ENCODE results near the gene RAC2. TPM values are rescaled to one million over a fixed set of nuclear protein-coding genes. Genes with fewer than 3 reads are reported as not detected.
"Not testable (repeated sequence)": the region's sequence is repeated elsewhere in the genome, so short reads cannot be mapped to it uniquely, and the experiment has no call there.

The RAC2 gene
- total and polyA plus RNA-seq, 4 donors: 16.7 to 217 (median 55.2) TPM

- ATAC-seq (ENCODE audit: insufficient read depth, low FRiP score) (no peak), DNase-seq (no peak)
- 50 to 53% methylated on average over 7 of the region's 7 CpGs for WGBS, 2 donors
Measured at GRCh38 chr22:37253126-37253660, 9.1 kb upstream of the RAC2 start.

GRCh38 chr22:37251836-37252235 lies 7.8 kb upstream of the RAC2 start:
- ATAC-seq (ENCODE audit: insufficient read depth, low FRiP score); DNase-seq; H3K9ac ChIP-seq (ENCODE audit: insufficient read depth in 1 of 2, low read length in 2 of 2); H3K36me3 ChIP-seq (ENCODE audit: control insufficient read depth in 4 of 4, insufficient read depth in 4 of 4, low read length in 4 of 4); H3K4me3 ChIP-seq; H3K27ac ChIP-seq (ENCODE audit: low read depth in 1 of 2, low read length in 1 of 2); H3K4me1 ChIP-seq (ENCODE audit: control insufficient read depth in 5 of 5, insufficient read depth in 5 of 5, low read length in 5 of 5); H3K9me3 ChIP-seq (ENCODE audit: control insufficient read depth in 4 of 4, insufficient read depth in 3 of 4, low read length in 3 of 4): not testable (repeated sequence)
- H3K27me3 ChIP-seq (ENCODE audit: control insufficient read depth in 3 of 3, insufficient read depth in 3 of 3, low read length in 2 of 3): peaks cover 3 to 17% (median 13%) of the 10 kb centered on the region in 3 donors
- 88 to 96% methylated on average over 8 of the region's 8 CpGs for WGBS, 2 donors

More at GRCh38 chr22:37253126-37253660, 9.1 kb upstream of the RAC2 start:
- H3K9me3 ChIP-seq (ENCODE audit: control insufficient read depth in 4 of 4, insufficient read depth in 3 of 4, low read length in 3 of 4): no peaks in the 10 kb centered on the region
- H3K27me3 ChIP-seq (ENCODE audit: control insufficient read depth in 3 of 3, insufficient read depth in 3 of 3, low read length in 2 of 3): peaks cover 5 to 25% (median 16%) of the 10 kb centered on the region in 3 donors
- no peaks in the 10 kb centered on the region for H3K4me1 ChIP-seq (ENCODE audit: control insufficient read depth in 5 of 5, insufficient read depth in 5 of 5, low read length in 5 of 5)
- H3K9ac ChIP-seq (ENCODE audit: insufficient read depth in 1 of 2, low read length in 2 of 2): no peak overlapping the region
- H3K27ac ChIP-seq (ENCODE audit: low read depth in 1 of 2, low read length in 1 of 2): no peak overlapping the region
- H3K36me3 ChIP-seq (ENCODE audit: control insufficient read depth in 4 of 4, insufficient read depth in 4 of 4, low read length in 4 of 4): no peaks in the 10 kb centered on the region
- TF ChIP-seq CTCF (IDR thresholded peaks at IDR 0.05; ENCODE audit: control extremely low read depth, extremely low read depth): no peak
- no peak overlapping the region for H3K4me3 ChIP-seq

GRCh38 chr22:37249986-37250385 lies 5.9 kb upstream of the RAC2 start:
- Histone ChIP-seq H3K27me3 (ENCODE audit: control insufficient read depth in 3 of 3, insufficient read depth in 3 of 3, low read length in 2 of 3) (peaks cover 3 to 5% (median 3%) of the 10 kb centered on the region in 3 donors), H3K4me3 (no peak overlapping the region), H3K9me3 (ENCODE audit: control insufficient read depth in 4 of 4, insufficient read depth in 3 of 4, low read length in 3 of 4) (no peaks in the 10 kb centered on the region), H3K27ac (ENCODE audit: low read depth in 1 of 2, low read length in 1 of 2) (no peak overlapping the region), H3K36me3 (ENCODE audit: control insufficient read depth in 4 of 4, insufficient read depth in 4 of 4, low read length in 4 of 4) (no peaks in the 10 kb centered on the region), H3K4me1 (ENCODE audit: control insufficient read depth in 5 of 5, insufficient read depth in 5 of 5, low read length in 5 of 5) (no peaks in the 10 kb centered on the region), H3K9ac (ENCODE audit: insufficient read depth in 1 of 2, low read length in 2 of 2) (no peak overlapping the region)
- ATAC-seq (ENCODE audit: insufficient read depth, low FRiP score) (no peak), DNase-seq (no peak)
- TF ChIP-seq CTCF (IDR thresholded peaks at IDR 0.05; ENCODE audit: control extremely low read depth, extremely low read depth): no peak
- 73 to 86% methylated on average over 12 of the region's 12 CpGs for WGBS, 2 donors

- Histone ChIP-seq H3K36me3 (ENCODE audit: control insufficient read depth in 4 of 4, insufficient read depth in 4 of 4, low read length in 4 of 4) (no peaks in the 10 kb centered on the region), H3K27ac (ENCODE audit: low read depth in 1 of 2, low read length in 1 of 2) (no peak overlapping the region), H3K4me1 (ENCODE audit: control insufficient read depth in 5 of 5, insufficient read depth in 5 of 5, low read length in 5 of 5) (no peaks in the 10 kb centered on the region), H3K4me3 (no peak overlapping the region), H3K27me3 (ENCODE audit: control insufficient read depth in 3 of 3, insufficient read depth in 3 of 3, low read length in 2 of 3) (peaks cover 0 to 3% (median 0%) of the 10 kb centered on the region in 3 donors), H3K9ac (ENCODE audit: insufficient read depth in 1 of 2, low read length in 2 of 2) (no peak overlapping the region), H3K9me3 (ENCODE audit: control insufficient read depth in 4 of 4, insufficient read depth in 3 of 4, low read length in 3 of 4) (no peaks in the 10 kb centered on the region)
- DNase-seq (no peak), ATAC-seq (ENCODE audit: insufficient read depth, low FRiP score) (no peak)
- 63 to 72% methylated on average over 6 of the region's 6 CpGs for WGBS, 2 donors
- TF ChIP-seq CTCF (IDR thresholded peaks at IDR 0.05; ENCODE audit: control extremely low read depth, extremely low read depth): no peak
Measured at GRCh38 chr22:37248251-37248650, 4.2 kb upstream of the RAC2 start.

All from lung (tissue), 12 donors.